Osteoblast (primary cell): Measurements from ENCODE around the gene TOPAZ1. TPM values are rescaled to one million over a fixed set of nuclear protein-coding genes. Genes with fewer than 3 reads are reported as not detected.

Experiments
- DNase-seq: peaks from one replicate; pipeline ENCODE4 v3.0.0; 2011; ENCODE audit warnings: low spot score, mixed read lengths; ENCODE audit not compliant: insufficient read length; ENCODE audit errors: missing footprints
- H2AFZ ChIP-seq: 2 replicates; pipeline ENCODE4 v1.6.0; 2011; ENCODE audit warnings: mild to moderate bottlenecking, low read length
- H3K27ac ChIP-seq: 2 replicates; pipeline ENCODE4 v1.5.1; 2011; ENCODE audit warnings: mild to moderate bottlenecking, low read depth, low read length, moderate library complexity
- H3K27me3 ChIP-seq: 2 replicates; pipeline ENCODE4 v1.6.0; 2012; ENCODE audit warnings: mild to moderate bottlenecking, control low read depth, inconsistent platforms, low read length, moderate library complexity; ENCODE audit not compliant: insufficient read depth
- H3K36me3 ChIP-seq: 2 replicates; pipeline ENCODE4 v1.5.1; 2011; ENCODE audit warnings: mild to moderate bottlenecking, low read length, control low read depth, moderate library complexity; ENCODE audit not compliant: insufficient read depth
- H3K4me1 ChIP-seq: 2 replicates; pipeline ENCODE4 v1.5.1; 2011; ENCODE audit warnings: mild to moderate bottlenecking, low read length, control low read depth, moderate library complexity; ENCODE audit not compliant: insufficient read depth
- H3K4me2 ChIP-seq: 2 replicates; pipeline ENCODE4 v1.6.0; 2011; ENCODE audit warnings: mild to moderate bottlenecking, low read length; ENCODE audit not compliant: insufficient read depth
- H3K4me3 ChIP-seq: fragments of 200-600 bp; sonication (generic); 3 replicates; pipeline ENCODE4 v1.5.1; 2012; ENCODE audit warnings: mild to moderate bottlenecking, low read length, inconsistent platforms; ENCODE audit not compliant: insufficient read depth
- H3K79me2 ChIP-seq: 2 replicates; pipeline ENCODE4 v1.6.0; 2012; ENCODE audit warnings: mild to moderate bottlenecking, low read length, control low read depth, inconsistent platforms; ENCODE audit not compliant: insufficient read depth
- H3K9me3 ChIP-seq: 2 replicates; pipeline ENCODE4 v1.5.1; 2011; ENCODE audit warnings: low read depth, low read length, control low read depth
- H4K20me1 ChIP-seq: 2 replicates; pipeline ENCODE4 v1.6.0; 2012; ENCODE audit warnings: mild to moderate bottlenecking, low read length, control low read depth; ENCODE audit not compliant: insufficient read depth
- CTCF ChIP-seq: IDR thresholded peaks from 2 replicates; pipeline ENCODE4 v1.5.1; 2011; ENCODE audit warnings: mild to moderate bottlenecking, low read depth, low read length, moderate library complexity; ENCODE audit errors: extremely low read depth
- total RNA-seq: library from RNA; depleted of rRNA; stranded (reverse); fragments of >200 nt; gene quantifications from 2 replicates; pipeline ENCODE4 v1.2.3, GENCODE V29; 2012

The TOPAZ1 gene
- total RNA-seq, 1 donor, result not detected

GRCh38 chr3:44348993-44349392 is 107.3 kb downstream of the TOPAZ1 start:
- Histone ChIP-seq H3K9me3 (no peaks in the 10 kb centered on the region), H3K4me2 (no peak overlapping the region), H3K4me1 (no peaks in the 10 kb centered on the region), H3K36me3 (no peaks in the 10 kb centered on the region), H4K20me1 (peaks cover 5% of the 10 kb centered on the region), H2AFZ (no peak overlapping the region), H3K27ac (no peak overlapping the region), H3K4me3 (no peak overlapping the region), H3K79me2 (peaks cover 21% of the 10 kb centered on the region), H3K27me3 (no peaks in the 10 kb centered on the region)
- no peak for TF ChIP-seq CTCF
- no peak for DNase-seq

GRCh38 chr3:44353355-44353924 is 111.8 kb downstream of the TOPAZ1 start:
- Histone ChIP-seq H3K36me3 (no peaks in the 10 kb centered on the region), H3K27ac (no peak overlapping the region), H3K4me1 (peaks cover 14% of the 10 kb centered on the region), H3K79me2 (peaks cover 23% of the 10 kb centered on the region), H3K27me3 (no peaks in the 10 kb centered on the region), H3K9me3 (no peaks in the 10 kb centered on the region), H3K4me3 (no peak overlapping the region), H2AFZ (no peak overlapping the region), H4K20me1 (peaks cover 3% of the 10 kb centered on the region), H3K4me2 (no peak overlapping the region)
- no peak for TF ChIP-seq CTCF
- no peak for DNase-seq

- H3K4me2 ChIP-seq, result peak overlapping the region; percentile 49
- peak overlapping the region; percentile 52 for H3K27ac ChIP-seq
- H3K36me3 ChIP-seq, result no peaks in the 10 kb centered on the region
- no peak for TF ChIP-seq CTCF
- peak; percentile 94 for DNase-seq
- H3K4me1 ChIP-seq, result peaks cover 14% of the 10 kb centered on the region
- H3K27me3 ChIP-seq, result no peaks in the 10 kb centered on the region
- peaks cover 23% of the 10 kb centered on the region for H3K79me2 ChIP-seq
- H3K9me3 ChIP-seq, result no peaks in the 10 kb centered on the region
- no peak overlapping the region for H2AFZ ChIP-seq
- H4K20me1 ChIP-seq, result peaks cover 3% of the 10 kb centered on the region
- no peak overlapping the region for H3K4me3 ChIP-seq
Observed at GRCh38 chr3:44355362-44356033, 113.8 kb downstream of the TOPAZ1 start.

- no peak for TF ChIP-seq CTCF
- Histone ChIP-seq H3K27me3 (no peaks in the 10 kb centered on the region), H3K27ac (no peak overlapping the region), H3K4me1 (peaks cover 14% of the 10 kb centered on the region), H3K79me2 (peaks cover 11% of the 10 kb centered on the region), H4K20me1 (peaks cover 3% of the 10 kb centered on the region), H3K4me2 (no peak overlapping the region), H3K9me3 (no peaks in the 10 kb centered on the region), H3K4me3 (no peak overlapping the region), H3K36me3 (no peaks in the 10 kb centered on the region), H2AFZ (no peak overlapping the region)
- DNase-seq, result no peak
Observed at GRCh38 chr3:44359146-44359751, 117.6 kb downstream of the TOPAZ1 start.
